Fibroblast of pulmonary artery (primary cell): Measurements from ENCODE around the gene TFDP1.
"Not testable (repeated sequence)": the region's sequence is repeated elsewhere in the genome, so short reads cannot be mapped to it uniquely, and the experiment has no call there.

Source experiments
- DNase-seq: peaks from one replicate; pipeline ENCODE4 v3.0.0-alpha.2; 2010; ENCODE audit warnings: low read depth
- H3K4me3 ChIP-seq: replicated peaks from 2 replicates; pipeline ENCODE4 v1.5.1; 2011; ENCODE audit warnings: low read depth, mild to moderate bottlenecking, control low read depth, low read length, moderate library complexity
- CTCF ChIP-seq: IDR thresholded peaks from 2 replicates; pipeline ENCODE4 v1.5.1; 2011; ENCODE audit warnings: mild to moderate bottlenecking, control low read depth, low read length, inconsistent platforms; ENCODE audit errors: missing control alignments

The TFDP1 gene

GRCh38 chr13:113622791-113623490 is 38.4 kb downstream of the TFDP1 start:
- no peak overlapping the region for H3K4me3 ChIP-seq
- no peak for TF ChIP-seq CTCF
- no peak for DNase-seq

GRCh38 chr13:113623491-113624234 is 39.1 kb downstream of the TFDP1 start:
- H3K4me3 ChIP-seq = no peak overlapping the region
- TF ChIP-seq CTCF = no peak
- peak; percentile 16 for DNase-seq

- H3K4me3 ChIP-seq = no peak overlapping the region
- no peak for DNase-seq
- no peak for TF ChIP-seq CTCF
Observed at GRCh38 chr13:113624235-113624587, 39.7 kb downstream of the TFDP1 start.

- H3K4me3 ChIP-seq, DNase-seq: not testable (repeated sequence)
Observed at GRCh38 chr13:113624640-113625304, 40.2 kb downstream of the TFDP1 start.

GRCh38 chr13:113625965-113626721 is 41.6 kb downstream of the TFDP1 start:
- TF ChIP-seq CTCF = no peak
- H3K4me3 ChIP-seq = no peak overlapping the region
- DNase-seq = peak; percentile 55

GRCh38 chr13:113627136-113627535 is 42.6 kb downstream of the TFDP1 start:
- no peak for TF ChIP-seq CTCF
- no peak for DNase-seq
- H3K4me3 ChIP-seq = no peak overlapping the region
